ENCODE measurements around the gene ZNF32. TPM values are rescaled to one million over a fixed set of nuclear protein-coding genes. Genes with fewer than 3 reads are reported as not detected.

Gene ZNF32
- total and polyA plus RNA-seq, 2 experiments from 2014 or later: 15.8 to 26.1 TPM

GRCh38 chr10:43692051-43692825 lies 43.6 kb upstream of the ZNF32 start (continued):
- no peak for TF ChIP-seq EZH2phosphoT487 (IDR thresholded peaks at IDR 0.05; ENCODE audit: unreplicated experiment)
- TF ChIP-seq ETS1 (IDR thresholded peaks at IDR 0.05): no peak

- Mint-ChIP-seq H3K36me3 (ENCODE audit: low read depth) (no peaks in the 10 kb centered on the region; the same call in 2 of the 3 replicates), H3K4me1 (no peaks in the 10 kb centered on the region; the same call in 2 of the 3 replicates), H3K27ac (no peak overlapping the region), H3K27me3 (ENCODE audit: insufficient read depth, low read depth, poor library complexity) (peaks cover 33% of the 10 kb centered on the region), H3K4me3 (no peak overlapping the region), H3K9me3 (no peaks in the 10 kb centered on the region; the same call in 1 of the 3 replicates)
- H3K9me2 ChIP-seq (ENCODE audit: insufficient read depth): 0 out of 2 replicates have a peak, but pooled peaks cover 3% of the 10 kb centered on the region
- H3K4me1 ChIP-seq (ENCODE audit: insufficient read depth): no peaks in the 10 kb centered on the region
- no peak overlapping the region for H2AFZ ChIP-seq
- no peaks in the 10 kb centered on the region for H4K20me1 ChIP-seq (replicated peaks; ENCODE audit: insufficient read depth)
- H3K27ac ChIP-seq (ENCODE audit: low read depth): no peak overlapping the region
- no peaks in the 10 kb centered on the region for H3K79me2 ChIP-seq (replicated peaks; ENCODE audit: insufficient read depth)
- no peaks in the 10 kb centered on the region for H3F3A ChIP-seq (replicated peaks; ENCODE audit: low read depth)
- H3K4me2 ChIP-seq: no peak overlapping the region
- DNase-seq (ENCODE audit: low spot score): no peak
- ATAC-seq: no peak
- H3K27me3 ChIP-seq (ENCODE audit: insufficient read depth): peaks cover 40% of the 10 kb centered on the region
- H3K36me3 ChIP-seq (ENCODE audit: insufficient read depth): no peaks in the 10 kb centered on the region
- H3K4me3 ChIP-seq: no peak overlapping the region
- TF ChIP-seq JUNB (IDR thresholded peaks at IDR 0.05; ENCODE audit: unreplicated experiment) (no peak), NANOG (IDR thresholded peaks at IDR 0.05; ENCODE audit: borderline replicate concordance) (no peak), CREB1 (CRISPR knock-in tag; IDR thresholded peaks at IDR 0.05; ENCODE audit: low read depth) (no peak), EZH2 (IDR thresholded peaks at IDR 0.05; ENCODE audit: low read depth, unreplicated experiment) (no peak), EZH2phosphoT487 (IDR thresholded peaks at IDR 0.05; ENCODE audit: unreplicated experiment) (no peak), ETS1 (IDR thresholded peaks at IDR 0.05) (no peak), POLR2AphosphoS5 (IDR thresholded peaks at IDR 0.05; ENCODE audit: low read depth) (no peak), REST (IDR thresholded peaks at IDR 0.05; ENCODE audit: unreplicated experiment) (no peak)
- TF ChIP-seq, protein P1, sequence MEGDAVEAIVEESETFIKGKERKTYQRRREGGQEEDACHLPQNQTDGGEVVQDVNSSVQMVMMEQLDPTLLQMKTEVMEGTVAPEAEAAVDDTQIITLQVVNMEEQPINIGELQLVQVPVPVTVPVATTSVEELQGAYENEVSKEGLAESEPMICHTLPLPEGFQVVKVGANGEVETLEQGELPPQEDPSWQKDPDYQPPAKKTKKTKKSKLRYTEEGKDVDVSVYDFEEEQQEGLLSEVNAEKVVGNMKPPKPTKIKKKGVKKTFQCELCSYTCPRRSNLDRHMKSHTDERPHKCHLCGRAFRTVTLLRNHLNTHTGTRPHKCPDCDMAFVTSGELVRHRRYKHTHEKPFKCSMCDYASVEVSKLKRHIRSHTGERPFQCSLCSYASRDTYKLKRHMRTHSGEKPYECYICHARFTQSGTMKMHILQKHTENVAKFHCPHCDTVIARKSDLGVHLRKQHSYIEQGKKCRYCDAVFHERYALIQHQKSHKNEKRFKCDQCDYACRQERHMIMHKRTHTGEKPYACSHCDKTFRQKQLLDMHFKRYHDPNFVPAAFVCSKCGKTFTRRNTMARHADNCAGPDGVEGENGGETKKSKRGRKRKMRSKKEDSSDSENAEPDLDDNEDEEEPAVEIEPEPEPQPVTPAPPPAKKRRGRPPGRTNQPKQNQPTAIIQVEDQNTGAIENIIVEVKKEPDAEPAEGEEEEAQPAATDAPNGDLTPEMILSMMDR (conservative IDR thresholded peaks at IDR 0.05; ENCODE audit: low read depth in 2 of 2): no peak
Observed at GRCh38 chr10:43691485-43691884, 42.8 kb upstream of the ZNF32 start.
